Measurements from ENCODE around the gene SLAMF7.
A peak's percentile ranks its signal among the peaks of the same experiment; 100 is the strongest.

The SLAMF7 gene

DNA sequence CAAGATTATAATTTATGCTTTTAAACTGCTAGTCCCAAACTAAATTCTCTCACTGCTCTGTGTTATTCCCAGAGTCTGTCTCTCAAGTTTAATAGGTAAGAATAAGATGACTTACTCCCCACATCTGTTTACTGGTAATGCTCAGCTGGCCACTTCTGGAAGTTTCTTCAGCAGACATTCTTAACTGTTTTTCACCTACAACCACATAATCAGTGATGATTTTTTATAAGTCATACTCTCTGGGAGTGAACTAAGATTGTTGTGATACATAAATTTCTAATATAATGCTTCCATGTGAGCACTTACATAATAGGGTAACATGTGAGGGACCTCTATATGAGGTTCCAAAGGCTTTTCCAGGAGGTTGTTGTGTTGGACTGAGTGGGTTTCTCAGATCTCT lies 8.7 kb downstream of the SLAMF7 start:
- no peak for DNase-seq

GRCh38 chr1:160748181-160748877 lies 9.3 kb downstream of the SLAMF7 start:
- no peak for DNase-seq

DNA sequence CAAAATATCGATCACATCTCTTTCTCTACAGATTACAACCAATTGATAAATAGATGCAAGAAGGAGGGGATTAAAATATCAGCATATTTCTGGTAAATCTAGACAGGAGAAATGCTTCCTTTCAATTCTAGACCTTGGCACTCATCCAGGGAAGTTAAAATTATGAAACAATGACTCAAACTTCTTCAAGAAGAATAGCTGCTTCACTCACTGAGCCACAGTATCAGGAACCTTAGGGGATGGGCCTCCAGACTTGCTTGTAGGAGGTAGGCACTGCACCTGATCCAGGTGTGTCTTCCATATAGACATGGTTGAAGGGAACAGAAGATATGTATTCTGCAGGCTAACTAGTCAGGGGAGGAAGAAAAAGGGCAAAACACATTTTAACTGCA lies 9.8 kb downstream of the SLAMF7 start:
- no peak for DNase-seq

DNA sequence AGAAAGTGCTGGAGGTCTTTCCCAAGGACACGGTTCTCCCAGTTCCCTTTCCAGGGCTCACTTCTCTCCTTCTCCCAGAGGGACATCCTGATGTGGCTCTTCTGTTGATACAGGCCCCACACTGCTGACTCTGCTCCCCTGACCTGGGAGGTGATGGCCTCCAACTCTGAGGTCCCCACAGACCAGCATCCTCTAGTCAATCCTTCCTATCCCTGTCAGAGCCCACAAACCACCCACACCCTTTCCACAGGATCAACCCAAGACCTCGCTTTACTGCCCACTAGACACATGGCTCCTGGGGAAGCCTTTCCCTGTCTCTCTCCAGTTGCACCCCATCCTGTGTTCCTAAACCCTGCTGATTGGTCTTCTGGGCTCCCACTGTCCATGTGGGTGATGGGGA lies 11.6 kb downstream of the SLAMF7 start:
- DNase-seq, result no peak

- no peak for DNase-seq
Measured at GRCh38 chr1:160752406-160752805, 13.4 kb downstream of the SLAMF7 start.

GRCh38 chr1:160752924-160753323 lies 13.9 kb downstream of the SLAMF7 start:
- DNase-seq, result no peak

- DNase-seq, result no peak
Measured at GRCh38 chr1:160753594-160753993, 14.5 kb downstream of the SLAMF7 start.

DNA sequence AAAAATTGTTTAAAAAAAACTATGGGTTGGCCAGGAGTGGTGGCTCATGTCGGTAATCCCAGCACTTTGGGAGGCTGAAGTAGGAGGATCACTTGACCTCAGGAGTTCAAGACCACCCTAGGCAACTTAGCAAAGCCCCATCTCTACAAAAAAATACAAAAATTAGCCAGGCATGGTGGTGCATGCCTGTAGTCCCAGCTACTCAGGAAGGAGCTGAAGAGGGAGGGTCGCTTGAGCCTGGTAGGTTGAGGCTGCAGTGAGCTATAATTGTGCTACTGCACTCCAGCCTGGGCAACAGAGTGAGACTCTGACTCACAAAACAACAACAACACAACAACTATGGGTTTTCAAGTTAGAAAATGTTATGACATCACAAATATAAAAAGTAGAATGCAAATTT lies 16.4 kb downstream of the SLAMF7 start:
- no peak for DNase-seq

DNA sequence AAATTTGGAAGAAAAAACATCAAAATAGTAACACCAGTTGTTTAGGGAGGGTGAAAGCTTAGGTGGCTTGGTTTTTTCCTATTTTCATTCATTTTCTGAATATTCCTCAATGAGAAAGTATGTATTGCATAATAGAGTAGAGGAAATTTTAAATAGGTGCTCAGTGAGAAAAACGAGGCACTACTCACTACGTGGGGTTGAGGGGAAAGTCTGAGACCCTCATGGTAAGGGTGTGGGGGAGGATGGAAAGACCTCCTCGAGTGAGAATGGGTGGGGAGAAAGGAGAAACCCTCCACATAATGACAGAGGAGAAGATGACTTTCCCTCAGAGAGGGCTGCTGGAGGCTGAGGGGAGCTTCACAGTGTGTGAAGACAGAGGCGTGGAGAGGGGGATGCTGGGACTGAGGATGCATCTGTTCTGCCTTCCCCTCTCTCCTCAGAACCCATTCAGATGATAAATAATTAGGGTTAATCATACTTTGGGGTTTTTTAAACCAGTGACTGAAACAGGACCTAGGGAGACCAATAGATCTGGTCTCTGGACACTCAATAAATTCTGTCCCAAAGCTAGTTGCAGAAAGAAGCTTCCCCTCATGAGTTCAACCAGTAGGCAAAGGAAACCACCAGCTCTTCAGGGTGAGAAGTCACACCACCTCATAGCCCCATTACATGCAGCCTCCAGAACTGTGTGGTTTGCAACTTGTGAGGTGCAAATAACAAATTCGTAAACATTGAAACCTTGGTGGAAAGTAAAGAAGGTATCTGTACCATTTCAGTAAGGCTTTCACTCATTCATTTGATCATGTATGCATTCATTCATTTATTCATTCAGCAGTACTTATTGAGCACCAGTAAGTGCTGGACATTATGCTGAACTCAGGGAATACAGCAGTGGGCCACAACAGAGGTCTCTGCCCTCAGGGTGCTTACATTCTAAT lies 17.1 kb downstream of the SLAMF7 start:
- DNase-seq, result no peak

GRCh38 chr1:160756849-160757201 lies 17.8 kb downstream of the SLAMF7 start:
- DNase-seq, result no peak

GRCh38 chr1:160758521-160758920 lies 19.5 kb downstream of the SLAMF7 start:
- DNase-seq, result no peak

DNA sequence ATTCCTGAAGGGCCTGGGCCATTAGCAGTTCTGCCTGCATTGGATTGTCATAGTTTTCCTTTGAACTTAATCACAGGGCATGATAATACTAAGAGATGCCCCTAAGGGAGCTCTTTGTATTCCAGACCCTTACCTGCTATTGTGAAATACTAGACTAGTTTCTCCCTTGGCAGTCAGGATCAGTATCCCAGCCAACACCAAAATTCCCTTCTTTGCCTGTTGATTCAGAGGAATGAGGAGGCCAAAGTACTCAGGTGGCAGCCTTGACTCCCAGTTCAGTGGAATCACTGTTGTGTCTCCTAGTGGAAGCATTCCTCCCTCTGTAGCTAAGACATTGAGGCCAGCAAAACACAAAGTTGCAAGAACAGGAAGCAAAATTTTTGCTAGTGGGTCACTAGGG lies 20.7 kb downstream of the SLAMF7 start:
- DNase-seq, result no peak

DNA sequence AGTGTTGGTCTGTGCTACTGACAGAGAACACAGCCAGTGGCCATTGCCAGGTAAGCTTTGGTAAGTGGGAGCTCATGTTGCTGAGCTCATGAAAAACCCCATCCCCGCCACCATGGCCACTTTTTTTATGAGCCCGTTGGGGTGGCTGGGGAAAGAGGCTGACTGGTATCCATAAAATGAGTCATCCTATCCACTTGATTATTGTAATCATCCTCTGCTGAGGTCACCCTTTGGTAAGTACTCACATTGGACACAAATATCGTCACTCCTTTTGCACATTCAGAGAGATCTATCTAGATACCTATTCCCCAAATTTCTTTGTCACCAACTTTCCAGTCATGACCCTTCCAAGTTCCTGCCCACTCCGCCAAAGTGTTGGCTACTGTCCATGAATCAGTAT lies 22.0 kb downstream of the SLAMF7 start:
- no peak for DNase-seq

DNA sequence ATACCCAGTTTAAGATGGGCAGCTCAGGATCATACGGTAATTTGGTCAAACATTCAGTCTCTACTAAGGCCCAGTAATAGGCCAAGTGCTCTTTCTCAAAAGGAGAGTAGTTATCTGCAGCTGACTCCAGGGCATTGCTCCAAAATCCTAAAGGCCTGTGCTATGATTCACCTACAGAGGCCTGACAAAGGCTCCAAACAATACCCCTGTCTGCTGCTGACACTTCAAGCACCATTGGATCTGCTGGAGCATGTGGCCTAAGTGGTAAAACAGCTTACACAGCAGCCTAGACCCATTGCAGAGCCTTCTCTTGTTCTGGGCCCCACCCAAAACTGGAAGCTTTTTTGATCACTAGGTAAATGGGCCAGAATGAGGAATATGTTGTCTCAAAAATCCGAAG lies 22.8 kb downstream of the SLAMF7 start:
- DNase-seq, result no peak

GRCh38 chr1:160763993-160764392 lies 24.9 kb downstream of the SLAMF7 start:
- DNase-seq, result no peak

DNA sequence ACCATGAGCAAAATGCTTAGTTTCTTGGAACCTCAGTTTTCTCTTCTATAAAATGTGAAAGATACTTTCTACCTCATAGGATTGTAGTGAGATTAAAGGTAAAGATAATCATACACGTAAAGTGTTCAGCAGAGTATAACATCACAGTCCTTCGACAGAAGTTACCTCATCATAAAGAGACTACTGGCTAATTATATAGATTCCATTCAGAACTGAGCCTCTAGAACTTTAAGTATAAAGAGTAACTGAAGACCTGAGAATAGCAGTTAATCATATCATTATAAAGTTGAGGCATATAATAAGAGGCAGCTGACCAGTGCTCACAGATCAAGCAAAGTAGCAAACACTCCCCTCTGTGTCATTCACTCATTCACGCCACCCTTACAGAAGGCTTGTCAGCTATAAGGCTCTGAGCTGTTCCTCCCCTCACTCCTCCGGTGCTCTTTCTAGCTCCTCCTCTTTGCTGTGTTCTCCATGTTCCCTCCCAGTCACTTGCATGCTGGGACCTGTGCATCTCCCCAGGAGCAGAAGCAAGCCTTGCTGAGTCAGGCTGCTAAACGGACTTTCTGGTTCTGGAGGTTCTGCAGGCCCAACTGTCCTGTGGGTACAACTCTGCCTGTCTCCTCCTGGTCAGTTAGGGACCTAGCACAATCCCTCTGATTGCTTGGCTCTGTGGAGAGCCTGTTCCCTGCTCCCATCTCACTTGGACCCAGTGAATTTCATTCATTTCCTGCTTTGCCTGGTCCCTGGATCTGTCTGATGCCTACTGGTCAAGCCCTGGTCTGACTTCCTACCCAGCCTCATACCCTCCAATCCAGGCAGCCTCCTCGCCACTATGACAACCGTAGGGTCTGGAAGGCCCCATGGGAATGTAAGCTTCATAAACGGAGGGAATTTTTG lies 28.6 kb downstream of the SLAMF7 start:
- no peak for DNase-seq

GRCh38 chr1:160768295-160768657 lies 29.2 kb downstream of the SLAMF7 start:
- peak; percentile 3 for DNase-seq

DNA sequence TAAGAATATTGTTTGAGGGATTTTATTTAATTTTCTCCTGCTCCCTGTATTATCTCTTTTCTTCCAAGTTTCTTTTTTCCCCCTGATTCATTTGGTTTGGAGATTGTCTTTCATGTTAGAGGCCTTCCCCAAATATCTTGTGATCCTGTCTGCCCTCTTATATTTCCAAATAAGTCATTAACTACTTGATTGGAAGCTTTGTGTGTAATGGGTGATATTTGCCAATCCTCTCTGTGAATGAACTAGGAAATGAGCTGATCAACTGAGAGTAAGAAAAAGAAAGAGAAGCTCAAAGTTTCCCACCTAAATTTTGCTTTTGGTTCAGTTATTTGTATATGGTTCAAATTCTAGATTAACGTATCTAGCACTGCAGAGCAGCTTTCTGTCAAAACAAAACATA lies 33.3 kb downstream of the SLAMF7 start:
- no peak for DNase-seq

GRCh38 chr1:160773093-160773492 lies 34.0 kb downstream of the SLAMF7 start:
- no peak for DNase-seq

GRCh38 chr1:160774886-160775719 lies 36.1 kb downstream of the SLAMF7 start:
- DNase-seq, result no peak

DNA sequence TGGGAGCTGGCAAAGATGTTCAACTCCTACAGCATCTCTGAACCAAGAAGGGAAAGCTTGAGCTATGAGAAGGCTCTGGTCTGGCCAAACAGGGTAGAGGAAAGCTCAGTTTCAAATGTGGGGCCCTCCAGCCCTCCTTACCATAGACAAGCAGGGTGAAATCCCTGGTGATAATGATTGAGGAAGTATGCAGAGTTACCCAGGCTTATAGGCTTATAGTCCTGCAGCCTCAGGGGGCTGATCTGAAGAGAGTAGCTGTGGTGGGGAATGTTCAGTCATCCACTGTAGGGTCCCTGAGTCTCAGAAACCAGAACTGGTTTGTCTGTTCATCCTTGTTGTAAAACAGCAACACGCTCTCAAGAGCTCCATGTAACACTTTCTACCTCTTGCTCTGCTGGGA lies 37.1 kb downstream of the SLAMF7 start:
- DNase-seq, result no peak

DNA sequence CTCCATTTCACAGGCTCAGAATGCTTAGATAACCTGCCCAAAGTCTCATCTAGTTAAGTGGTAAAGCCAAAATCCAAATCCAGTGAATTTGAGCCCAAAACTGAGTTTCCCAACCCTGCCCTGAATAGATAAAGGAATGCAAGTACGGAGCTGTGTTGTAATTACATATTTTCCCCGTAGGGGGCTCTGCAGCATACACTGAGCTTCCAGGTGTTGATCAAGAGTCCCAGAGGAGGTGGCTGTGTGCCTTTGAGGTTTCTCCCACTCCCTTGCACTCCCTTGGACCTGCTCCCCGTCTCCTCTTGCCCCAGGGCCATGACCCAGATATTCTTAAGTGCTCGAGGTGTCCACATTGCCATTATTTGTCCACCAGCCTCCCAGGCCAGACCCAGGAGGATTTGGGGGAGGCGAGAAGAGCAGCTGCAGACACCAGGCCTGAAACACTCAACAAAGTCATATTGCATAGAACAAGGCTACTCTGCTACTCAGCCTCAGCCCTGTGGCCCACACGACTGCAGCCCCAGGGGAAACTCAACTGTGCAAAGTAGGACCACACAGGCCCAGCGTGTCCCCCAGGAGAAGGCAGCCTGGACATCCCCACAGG lies 38.5 kb downstream of the SLAMF7 start:
- peak; percentile 20 for DNase-seq

Data from NCI-H2107 (cell line).